ENCODE data around the gene VWA2. TPM values are rescaled to one million over a fixed set of nuclear protein-coding genes. Genes with fewer than 3 reads are reported as not detected.

Gene VWA2
- total RNA-seq, 2 donors from 2014 or later: 1.7 to 2.0 TPM

DNA sequence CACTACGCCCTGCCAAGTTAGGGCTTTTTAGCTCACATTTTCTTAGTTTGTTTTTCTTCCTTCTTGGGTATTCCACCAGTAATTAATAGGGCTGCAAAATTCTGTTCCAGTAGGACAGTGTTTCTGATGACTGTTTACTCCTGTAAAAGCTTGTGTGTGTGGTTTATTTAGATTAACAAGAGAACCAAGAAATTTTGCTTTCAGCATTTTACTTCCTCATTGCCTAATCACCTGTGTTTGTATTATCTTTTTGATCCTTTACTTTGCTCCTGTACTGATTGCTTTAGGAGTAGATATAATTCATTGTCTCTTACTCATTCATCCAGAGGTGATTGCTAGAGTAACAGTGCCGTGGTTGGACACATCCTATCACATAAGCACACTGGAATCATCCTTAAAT, 32.2 kb upstream of the VWA2 start:
- no peaks in the 10 kb centered on the region for H3K4me1 Mint-ChIP-seq
- H3K36me3 Mint-ChIP-seq (ENCODE audit: low read depth): no peaks in the 10 kb centered on the region
- H3K27me3 Mint-ChIP-seq (ENCODE audit: insufficient read depth): no peaks in the 10 kb centered on the region

DNA sequence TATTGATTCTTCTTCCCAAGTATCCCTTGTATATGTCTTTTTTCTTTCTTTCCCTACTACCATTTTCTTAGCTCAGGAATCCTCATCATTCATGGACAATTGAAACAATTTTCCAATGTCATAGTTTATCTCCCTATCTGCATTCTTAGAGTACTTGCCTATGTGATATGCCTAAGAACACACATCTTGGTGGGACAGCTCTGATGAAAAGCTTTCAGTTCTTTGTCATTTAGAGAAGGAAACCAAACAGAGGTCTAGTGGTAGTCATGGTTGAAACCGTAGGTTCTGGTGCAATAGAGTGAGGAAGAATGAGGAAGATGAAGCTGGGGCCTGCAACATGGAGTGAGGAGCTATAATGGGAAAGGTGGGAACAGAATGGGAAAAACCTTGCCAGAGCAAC, 31.7 kb upstream of the VWA2 start:
- no peaks in the 10 kb centered on the region for H3K4me1 ChIP-seq (ENCODE audit: control insufficient read depth, insufficient read depth, low read length)
- H3K4me1 Mint-ChIP-seq: no peaks in the 10 kb centered on the region
- no peak overlapping the region for H3K9ac ChIP-seq (ENCODE audit: extremely low read depth, low read length, poor library complexity, severe bottlenecking)
- H3K36me3 Mint-ChIP-seq (ENCODE audit: low read depth): no peaks in the 10 kb centered on the region
- no peak overlapping the region for H3K4me3 Mint-ChIP-seq
- H3K9me3 Mint-ChIP-seq: no peaks in the 10 kb centered on the region
- no peaks in the 10 kb centered on the region for H3K36me3 ChIP-seq (ENCODE audit: control insufficient read depth, insufficient read depth, low read length)
- no peak for DNase-seq
- no peaks in the 10 kb centered on the region for H3K27me3 Mint-ChIP-seq (ENCODE audit: insufficient read depth)
- H3K27ac Mint-ChIP-seq: no peak overlapping the region
- no peak overlapping the region for H3K27ac ChIP-seq (ENCODE audit: low read depth, low read length)
- TF ChIP-seq, protein P1, sequence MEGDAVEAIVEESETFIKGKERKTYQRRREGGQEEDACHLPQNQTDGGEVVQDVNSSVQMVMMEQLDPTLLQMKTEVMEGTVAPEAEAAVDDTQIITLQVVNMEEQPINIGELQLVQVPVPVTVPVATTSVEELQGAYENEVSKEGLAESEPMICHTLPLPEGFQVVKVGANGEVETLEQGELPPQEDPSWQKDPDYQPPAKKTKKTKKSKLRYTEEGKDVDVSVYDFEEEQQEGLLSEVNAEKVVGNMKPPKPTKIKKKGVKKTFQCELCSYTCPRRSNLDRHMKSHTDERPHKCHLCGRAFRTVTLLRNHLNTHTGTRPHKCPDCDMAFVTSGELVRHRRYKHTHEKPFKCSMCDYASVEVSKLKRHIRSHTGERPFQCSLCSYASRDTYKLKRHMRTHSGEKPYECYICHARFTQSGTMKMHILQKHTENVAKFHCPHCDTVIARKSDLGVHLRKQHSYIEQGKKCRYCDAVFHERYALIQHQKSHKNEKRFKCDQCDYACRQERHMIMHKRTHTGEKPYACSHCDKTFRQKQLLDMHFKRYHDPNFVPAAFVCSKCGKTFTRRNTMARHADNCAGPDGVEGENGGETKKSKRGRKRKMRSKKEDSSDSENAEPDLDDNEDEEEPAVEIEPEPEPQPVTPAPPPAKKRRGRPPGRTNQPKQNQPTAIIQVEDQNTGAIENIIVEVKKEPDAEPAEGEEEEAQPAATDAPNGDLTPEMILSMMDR (conservative IDR thresholded peaks at IDR 0.05): no peak
- no peak overlapping the region for H3K4me3 ChIP-seq (ENCODE audit: low read length)
- H3K9me3 ChIP-seq (ENCODE audit: control insufficient read depth, low read length): no peaks in the 10 kb centered on the region
- H3K27me3 ChIP-seq (ENCODE audit: control insufficient read depth, insufficient read depth, low read length, poor library complexity, severe bottlenecking): no peaks in the 10 kb centered on the region
- WGBS, 2 experiments (ENCODE audit: insufficient coverage in 1 of 2, insufficient read length in 1 of 2): 85% methylated on average over 1 of the region's 1 CpG; no CpG with 5 or more reads in 1 of the 2 experiments

More for the DNA sequence above, 32.2 kb upstream of the VWA2 start:
- Mint-ChIP-seq H3K9me3 (no peaks in the 10 kb centered on the region), H3K4me3 (no peak overlapping the region), H3K27ac (no peak overlapping the region)
- no peaks in the 10 kb centered on the region for H3K36me3 ChIP-seq (ENCODE audit: control insufficient read depth, insufficient read depth, low read length)
- no peak overlapping the region for H3K4me3 ChIP-seq (ENCODE audit: low read length)
- DNase-seq: no peak
- WGBS, 2 experiments (ENCODE audit: insufficient coverage in 1 of 2, insufficient read length in 1 of 2): 94 to 100% methylated on average over 2 of the region's 2 CpGs
- H3K9ac ChIP-seq (ENCODE audit: extremely low read depth, low read length, poor library complexity, severe bottlenecking): no peak overlapping the region
- H3K9me3 ChIP-seq (ENCODE audit: control insufficient read depth, low read length): no peaks in the 10 kb centered on the region
- no peaks in the 10 kb centered on the region for H3K4me1 ChIP-seq (ENCODE audit: control insufficient read depth, insufficient read depth, low read length)
- no peak overlapping the region for H3K27ac ChIP-seq (ENCODE audit: low read depth, low read length)
- TF ChIP-seq, protein P1 (conservative IDR thresholded peaks at IDR 0.05): no peak
- H3K27me3 ChIP-seq (ENCODE audit: control insufficient read depth, insufficient read depth, low read length, poor library complexity, severe bottlenecking): no peaks in the 10 kb centered on the region

DNA sequence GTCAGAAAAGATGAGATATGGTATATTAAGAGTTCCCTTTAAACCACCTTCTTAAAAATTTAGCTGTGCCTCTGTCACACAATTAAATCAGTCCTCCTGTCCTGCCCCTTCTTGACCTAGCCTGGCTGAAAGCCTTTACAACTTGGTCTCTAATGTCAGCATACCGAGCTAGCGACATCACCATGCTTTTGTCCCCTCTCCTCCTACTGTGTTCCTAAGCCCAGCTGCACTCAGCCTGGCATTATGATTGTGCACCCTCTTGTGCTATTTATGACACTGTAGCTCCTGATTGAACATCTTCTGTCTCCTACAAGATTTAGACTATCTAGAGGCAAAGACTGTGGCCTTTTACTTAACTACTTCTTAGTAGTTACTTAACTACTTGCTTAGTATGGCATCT, 30.7 kb upstream of the VWA2 start:
- Histone ChIP-seq H3K4me1 (ENCODE audit: control insufficient read depth, insufficient read depth, low read length) (no peaks in the 10 kb centered on the region), H3K4me3 (ENCODE audit: low read length) (no peak overlapping the region), H3K27ac (ENCODE audit: low read depth, low read length) (peak overlapping the region; percentile 51), H3K36me3 (ENCODE audit: control insufficient read depth, insufficient read depth, low read length) (no peaks in the 10 kb centered on the region), H3K27me3 (ENCODE audit: control insufficient read depth, insufficient read depth, low read length, poor library complexity, severe bottlenecking) (no peaks in the 10 kb centered on the region), H3K9me3 (ENCODE audit: control insufficient read depth, low read length) (no peaks in the 10 kb centered on the region), H3K9ac (ENCODE audit: extremely low read depth, low read length, poor library complexity, severe bottlenecking) (no peak overlapping the region)
- TF ChIP-seq, protein P1 (conservative IDR thresholded peaks at IDR 0.05): no peak
- Mint-ChIP-seq H3K9me3 (no peaks in the 10 kb centered on the region), H3K36me3 (ENCODE audit: low read depth) (no peaks in the 10 kb centered on the region), H3K4me3 (no peak overlapping the region), H3K27ac (no peak overlapping the region), H3K27me3 (ENCODE audit: insufficient read depth) (no peaks in the 10 kb centered on the region), H3K4me1 (no peaks in the 10 kb centered on the region)
- DNase-seq: peak; percentile 64
- 79 to 83% methylated on average over 2 of the region's 2 CpGs for WGBS, 2 experiments (ENCODE audit: insufficient coverage in 1 of 2, insufficient read length in 1 of 2)
